Mucosa of rectum (tissue), 2 donors: ENCODE measurements around the gene ASCL3.
"Not testable (repeated sequence)": the region's sequence is repeated elsewhere in the genome, so short reads cannot be mapped to it uniquely, and the experiment has no call there.

Experiments used
- H3K27ac ChIP-seq, 2 donors: one replicate each; pipeline ENCODE4 v1.7.0; 2013; ENCODE audit warnings: inconsistent platforms in 2 of 2, low read depth in 2 of 2, low read length in 2 of 2
- H3K27me3 ChIP-seq, 2 donors: one replicate each; pipeline ENCODE4 v1.7.0; 2013; ENCODE audit warnings: low read length in 2 of 2; ENCODE audit not compliant: control insufficient read depth in 2 of 2, insufficient read depth in 2 of 2
- H3K36me3 ChIP-seq, 2 donors: one replicate each; pipeline ENCODE4 v1.7.0; 2013; ENCODE audit warnings: low read length in 2 of 2; ENCODE audit not compliant: control insufficient read depth in 2 of 2, insufficient read depth in 2 of 2
- H3K4me1 ChIP-seq, 2 donors: one replicate each; pipeline ENCODE4 v1.7.0; 2013; ENCODE audit warnings: low read length in 2 of 2, mild to moderate bottlenecking in 1 of 2; ENCODE audit not compliant: control insufficient read depth in 2 of 2, insufficient read depth in 2 of 2
- H3K4me3 ChIP-seq, 2 donors: one replicate each; pipeline ENCODE4 v1.7.0; 2013; ENCODE audit warnings: low read length in 2 of 2
- H3K9ac ChIP-seq, 2 donors: one replicate each; pipeline ENCODE4 v1.7.0; 2013; ENCODE audit warnings: low read length in 2 of 2, low read depth in 1 of 2, mild to moderate bottlenecking in 1 of 2
- H3K9me3 ChIP-seq, 2 donors: one replicate each; pipeline ENCODE4 v1.7.0; 2013; ENCODE audit warnings: low read length in 2 of 2; ENCODE audit not compliant: control insufficient read depth in 2 of 2
- donor health status: healthy.
- donor health status: Normal muscosa, but diverticular disease.

ASCL3 gene, protein sequence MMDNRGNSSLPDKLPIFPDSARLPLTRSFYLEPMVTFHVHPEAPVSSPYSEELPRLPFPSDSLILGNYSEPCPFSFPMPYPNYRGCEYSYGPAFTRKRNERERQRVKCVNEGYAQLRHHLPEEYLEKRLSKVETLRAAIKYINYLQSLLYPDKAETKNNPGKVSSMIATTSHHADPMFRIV

DNA sequence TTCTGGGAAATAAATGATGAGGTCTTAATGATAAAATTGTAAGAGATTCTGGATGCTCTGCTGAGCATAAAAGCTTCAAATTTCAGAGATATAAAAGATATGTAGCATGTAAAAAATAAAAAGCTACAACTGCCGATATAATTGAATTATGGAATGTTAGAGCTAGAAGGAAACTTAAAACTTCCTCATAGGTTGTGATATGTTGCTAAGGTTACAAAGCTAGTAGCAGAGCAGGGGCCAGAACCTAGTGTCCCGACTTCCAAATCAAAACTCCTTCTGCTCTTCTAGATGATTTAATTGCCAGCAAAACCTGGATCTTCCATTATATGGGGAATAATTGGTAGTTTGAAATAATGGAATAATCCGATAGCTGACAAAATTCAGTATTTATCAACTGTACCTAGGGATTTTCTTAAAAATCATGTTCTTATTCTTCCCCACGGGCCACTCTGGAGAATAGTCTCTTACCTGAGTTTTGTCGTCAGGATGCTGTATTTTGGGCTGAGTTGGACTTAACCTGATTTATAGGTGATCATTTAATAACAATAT is at the start of gene ASCL3:
TSS of gene ASCL3 (minus strand) at position 499 of the 549 bp plus-strand sequence. CDS start 4,855 bp downstream, outside the sequence.
- Histone ChIP-seq H3K36me3 (peaks cover 4 to 5% of the 10 kb centered on the region in 2 donors), H3K27ac (no peak within 1 kb of the TSS), H3K27me3 (no peaks in the 10 kb centered on the region), H3K4me1 (no peaks in the 10 kb centered on the region), H3K4me3 (no peak within 1 kb of the TSS), H3K9ac (no peak within 1 kb of the TSS), H3K9me3 (no peaks in the 10 kb centered on the region)

DNA sequence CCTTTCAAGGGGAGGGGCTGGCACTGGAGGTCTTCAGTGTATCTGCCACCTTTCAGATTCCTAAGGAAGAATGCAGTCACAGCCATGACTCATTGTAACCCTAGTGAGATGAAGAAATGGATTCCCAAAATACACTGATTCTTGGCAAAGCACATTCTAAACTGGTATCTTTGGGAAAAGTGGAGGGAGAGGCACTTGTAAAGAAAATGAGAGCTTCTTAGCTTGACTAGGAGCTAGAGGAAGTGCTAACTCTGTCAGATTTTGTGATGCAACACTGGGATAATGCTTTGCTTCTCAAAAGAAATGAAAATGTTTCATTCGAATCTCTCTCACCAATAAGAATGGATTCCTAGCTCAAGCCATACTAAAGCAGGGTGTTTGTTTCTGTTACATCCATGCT is 46.6 kb upstream of the ASCL3 start:
- H3K9me3 ChIP-seq = no peaks in the 10 kb centered on the region
- H3K27me3 ChIP-seq = no peaks in the 10 kb centered on the region
- H3K4me3 ChIP-seq = no peak overlapping the region
- no peaks in the 10 kb centered on the region for H3K4me1 ChIP-seq
- H3K27ac ChIP-seq = no peak overlapping the region
- no peaks in the 10 kb centered on the region for H3K36me3 ChIP-seq
- no peak overlapping the region for H3K9ac ChIP-seq

DNA sequence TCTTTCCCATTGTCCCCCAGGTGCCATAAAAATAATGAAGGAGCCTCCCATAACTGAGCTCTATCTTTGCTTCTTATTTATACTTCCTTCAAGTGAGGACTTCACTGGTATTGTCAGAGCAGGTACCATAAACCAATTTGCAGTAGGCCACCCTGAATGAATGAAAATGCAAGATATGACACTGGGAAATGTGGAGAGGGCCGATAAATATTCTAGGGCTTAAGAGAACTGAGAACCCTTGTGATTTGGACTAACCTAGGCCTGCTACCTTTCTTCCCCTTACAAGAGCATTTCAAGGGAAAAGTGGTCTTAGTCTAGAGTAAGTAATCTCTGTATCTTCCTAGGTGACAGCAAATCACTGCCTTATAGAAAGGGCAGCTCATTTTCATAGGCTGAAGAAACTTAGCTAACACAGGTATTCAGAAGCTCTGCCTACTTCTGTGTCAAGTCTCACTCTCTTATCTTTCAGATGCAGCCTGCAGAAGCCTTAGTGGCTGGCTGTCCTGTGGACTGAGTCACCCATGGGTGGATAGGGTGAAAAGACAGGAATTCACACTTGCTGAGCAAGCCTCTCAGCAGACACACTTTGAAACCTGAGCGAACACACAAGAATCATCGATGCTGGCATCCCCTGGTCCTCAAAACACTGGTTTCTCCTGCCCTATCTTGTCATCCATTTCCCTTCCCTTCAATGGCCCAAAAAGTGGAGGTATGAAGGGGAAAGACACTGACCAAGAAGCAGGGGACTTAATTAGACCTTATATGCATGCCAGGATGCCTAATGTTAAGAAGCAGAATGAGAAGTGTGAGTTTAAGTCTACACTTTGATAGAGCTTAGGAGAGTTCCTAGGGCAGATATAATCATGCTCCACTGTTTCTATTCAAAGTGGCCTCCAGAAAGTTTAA is 45.8 kb upstream of the ASCL3 start:
- Histone ChIP-seq H3K9ac (no peak overlapping the region), H3K4me1 (no peaks in the 10 kb centered on the region), H3K36me3 (no peaks in the 10 kb centered on the region), H3K27ac (no peak overlapping the region), H3K9me3 (no peaks in the 10 kb centered on the region), H3K4me3 (no peak overlapping the region), H3K27me3 (no peaks in the 10 kb centered on the region)

DNA sequence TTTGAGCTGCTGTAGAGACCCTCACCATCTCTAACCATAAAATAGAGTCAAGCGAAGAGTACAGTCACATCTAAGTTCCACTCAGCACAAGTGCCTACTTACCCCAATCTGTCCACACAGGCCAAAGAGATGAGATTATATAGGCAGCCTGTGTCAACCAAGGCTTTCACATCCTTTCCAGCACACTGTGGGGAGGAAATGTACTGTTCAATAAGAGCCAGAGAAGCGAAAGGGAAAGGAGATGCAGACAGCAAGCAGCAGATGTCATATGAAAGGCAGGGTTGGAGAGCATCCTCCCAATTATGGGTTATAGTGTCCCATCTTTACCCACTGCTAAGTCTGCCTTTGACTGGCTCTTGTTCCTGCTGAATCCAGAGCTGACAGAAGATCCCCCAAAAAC is 44.6 kb upstream of the ASCL3 start:
- H3K4me3 ChIP-seq = no peak overlapping the region
- H3K27ac ChIP-seq = no peak overlapping the region
- no peaks in the 10 kb centered on the region for H3K9me3 ChIP-seq
- no peak overlapping the region for H3K9ac ChIP-seq
- H3K36me3 ChIP-seq = no peaks in the 10 kb centered on the region
- H3K4me1 ChIP-seq = no peaks in the 10 kb centered on the region
- H3K27me3 ChIP-seq = no peaks in the 10 kb centered on the region

DNA sequence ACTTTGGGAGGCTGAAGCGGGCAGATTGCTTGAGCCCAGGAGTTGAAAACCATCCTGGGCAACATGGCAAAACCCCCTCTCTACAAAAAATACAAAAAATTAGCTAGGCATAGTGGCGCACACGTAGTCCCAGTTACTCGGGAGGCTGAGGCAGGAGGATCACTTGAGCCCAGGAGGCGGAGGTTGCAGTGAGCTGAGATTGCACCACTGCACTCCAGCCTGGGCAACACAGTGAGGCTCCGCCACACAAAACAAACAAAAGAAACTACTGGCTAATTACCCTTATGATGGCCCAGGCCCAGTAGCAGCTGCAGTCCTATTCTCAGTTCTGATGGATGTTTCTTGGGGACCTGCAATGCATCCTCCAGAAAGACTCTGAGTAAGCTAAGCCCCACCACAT is 44.0 kb upstream of the ASCL3 start:
- H3K27ac ChIP-seq, H3K4me1 ChIP-seq, H3K9me3 ChIP-seq, H3K4me3 ChIP-seq, H3K36me3 ChIP-seq, H3K27me3 ChIP-seq, H3K9ac ChIP-seq: not testable (repeated sequence)

DNA sequence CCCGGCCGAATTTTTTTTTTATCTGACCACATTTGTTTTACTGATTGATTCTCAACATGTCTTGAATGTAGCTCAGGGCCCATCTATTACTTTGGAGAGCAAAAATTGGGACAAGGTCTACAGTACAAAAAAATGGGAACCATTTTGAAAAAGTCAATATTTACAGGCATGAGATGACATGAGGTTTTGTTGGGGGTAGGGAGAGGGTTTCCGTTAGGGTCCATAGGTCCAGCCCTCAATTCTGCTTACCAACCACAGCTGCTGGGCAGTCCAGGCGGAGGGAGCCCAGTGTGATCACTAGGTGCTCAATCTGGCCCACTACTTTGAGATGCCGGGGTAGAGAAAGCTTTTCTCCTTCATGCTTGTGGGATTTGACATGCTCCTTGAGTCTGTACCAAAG is 42.6 kb upstream of the ASCL3 start:
- H3K36me3 ChIP-seq = no peaks in the 10 kb centered on the region
- no peak overlapping the region for H3K4me3 ChIP-seq
- H3K9ac ChIP-seq = no peak overlapping the region
- no peaks in the 10 kb centered on the region for H3K27me3 ChIP-seq
- H3K4me1 ChIP-seq = no peaks in the 10 kb centered on the region
- H3K27ac ChIP-seq = no peak overlapping the region
- no peaks in the 10 kb centered on the region for H3K9me3 ChIP-seq

DNA sequence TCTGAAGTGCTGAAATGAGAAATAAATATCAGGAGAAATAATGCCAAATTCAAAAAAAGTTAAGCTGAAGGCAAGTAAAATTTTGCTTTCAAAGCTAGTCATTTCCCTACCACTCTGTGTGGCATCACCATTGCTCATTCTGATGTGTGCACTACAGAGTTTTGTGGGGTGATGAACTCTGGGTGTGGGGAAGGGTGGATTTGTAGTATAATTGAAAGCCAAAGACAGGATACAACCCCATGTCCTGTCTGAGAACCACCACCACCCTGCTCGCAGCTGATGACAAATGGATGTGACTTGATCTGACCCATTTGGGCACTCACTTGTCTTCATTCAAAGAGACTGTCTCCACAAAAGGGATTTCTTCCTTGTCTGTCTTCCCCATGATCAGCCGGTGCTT is 40.7 kb upstream of the ASCL3 start:
- Histone ChIP-seq H3K4me3 (no peak overlapping the region), H3K36me3 (no peaks in the 10 kb centered on the region), H3K27me3 (no peaks in the 10 kb centered on the region), H3K9ac (no peak overlapping the region), H3K9me3 (no peaks in the 10 kb centered on the region), H3K4me1 (no peaks in the 10 kb centered on the region), H3K27ac (no peak overlapping the region)

DNA sequence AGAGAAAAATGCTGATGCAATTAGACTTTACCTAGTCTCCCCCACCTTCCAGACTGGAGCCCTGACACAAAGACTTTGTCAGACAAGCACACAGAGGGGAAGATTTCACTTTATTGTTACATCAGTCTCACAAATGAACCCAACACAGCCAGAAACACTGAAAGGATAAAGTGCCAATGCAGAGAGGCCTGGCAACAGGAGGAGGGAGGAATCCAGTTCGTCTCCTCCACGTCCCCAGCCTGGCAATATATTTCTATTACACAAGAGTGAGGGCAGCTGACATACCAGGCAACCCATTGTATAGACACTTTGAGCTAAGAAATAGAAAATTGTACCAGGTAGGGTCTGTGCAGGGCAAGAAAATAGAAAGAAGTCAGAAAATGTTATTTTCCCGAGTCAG is 37.7 kb upstream of the ASCL3 start:
- H3K4me1 ChIP-seq = no peaks in the 10 kb centered on the region
- no peak overlapping the region for H3K4me3 ChIP-seq
- H3K27me3 ChIP-seq = no peaks in the 10 kb centered on the region
- no peaks in the 10 kb centered on the region for H3K36me3 ChIP-seq
- H3K9ac ChIP-seq = no peak overlapping the region
- H3K9me3 ChIP-seq = no peaks in the 10 kb centered on the region
- no peak overlapping the region for H3K27ac ChIP-seq

DNA sequence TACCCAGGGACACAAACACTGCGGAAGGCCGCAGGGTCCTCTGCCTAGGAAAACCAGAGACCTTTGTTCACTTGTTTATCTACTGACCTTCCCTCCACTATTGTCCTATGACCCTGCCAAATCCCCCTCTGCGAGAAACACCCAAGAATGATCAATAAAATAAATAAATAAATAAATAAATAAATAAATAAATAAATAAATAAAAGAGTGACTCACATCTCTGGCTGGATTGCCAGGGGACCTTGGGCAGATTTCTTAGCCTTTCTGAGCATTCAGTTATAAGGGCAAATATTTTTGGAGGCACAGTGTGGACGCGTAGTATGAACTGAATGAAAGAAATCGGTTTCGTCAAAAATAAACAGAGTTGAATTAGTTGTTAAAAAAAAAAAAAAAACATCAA is 36.5 kb upstream of the ASCL3 start:
- H3K27ac ChIP-seq, H3K4me3 ChIP-seq, H3K36me3 ChIP-seq, H3K27me3 ChIP-seq, H3K9ac ChIP-seq, H3K4me1 ChIP-seq, H3K9me3 ChIP-seq: not testable (repeated sequence)

DNA sequence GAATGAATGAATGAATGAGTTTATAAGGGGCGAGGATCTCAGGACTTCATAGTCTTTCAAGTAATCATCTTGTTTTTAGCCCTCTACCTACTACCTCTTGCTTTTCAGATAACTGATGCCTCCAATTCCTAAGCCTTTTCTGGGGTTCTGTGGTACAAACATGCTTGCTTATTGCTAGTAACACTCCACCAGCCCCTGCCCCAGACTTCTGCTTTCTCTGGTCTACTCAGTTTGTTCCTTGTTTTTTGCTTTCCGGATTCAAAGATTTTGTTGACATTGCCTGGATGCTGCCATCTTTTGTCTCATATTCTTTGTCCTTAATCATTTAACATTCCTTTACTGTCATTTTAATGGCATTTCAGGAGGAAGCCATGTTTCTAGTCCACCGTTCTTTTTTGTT is 30.3 kb upstream of the ASCL3 start:
- no peaks in the 10 kb centered on the region for H3K27me3 ChIP-seq
- H3K36me3 ChIP-seq = no peaks in the 10 kb centered on the region
- H3K9ac ChIP-seq = no peak overlapping the region
- H3K9me3 ChIP-seq = no peaks in the 10 kb centered on the region
- H3K27ac ChIP-seq = no peak overlapping the region
- H3K4me3 ChIP-seq = no peak overlapping the region
- no peaks in the 10 kb centered on the region for H3K4me1 ChIP-seq
